ENCODE measurements around the gene ZNRF3.

ZNRF3 gene

GRCh38 chr22:28935140-28935539 is 51.8 kb downstream of the ZNRF3 start:
- 97% methylated on average over 3 of the region's 4 CpGs for WGBS
- Histone ChIP-seq H3K4ac (ENCODE audit: low read depth in 1 of 2, low read length in 2 of 2) (no peak overlapping the region), H4K91ac (ENCODE audit: low read length) (no peak overlapping the region)

GRCh38 chr22:28935713-28936112 is 52.3 kb downstream of the ZNRF3 start:
- Histone ChIP-seq H3K79me1 (replicated peaks; ENCODE audit: low read length, poor library complexity, severe bottlenecking) (peaks cover 38% of the 10 kb centered on the region), H3K36me3 (ENCODE audit: control insufficient read depth in 1 of 2, insufficient read depth in 2 of 2, low read depth in 1 of 2, low read length in 2 of 2) (peaks cover 0 to 3% of the 10 kb centered on the region in 2 experiments), H4K91ac (ENCODE audit: low read length) (no peak overlapping the region), H3K4me1 (ENCODE audit: control insufficient read depth, insufficient read depth, low read depth, low read length) (peaks cover 14% of the 10 kb centered on the region), H3K27me3 (ENCODE audit: control insufficient read depth in 1 of 2, insufficient read depth in 1 of 2, low read length in 2 of 2) (no peaks in the 10 kb centered on the region), H2BK15ac (ENCODE audit: low read depth, poor library complexity, severe bottlenecking) (no peak overlapping the region), H3K23ac (ENCODE audit: low read length in 2 of 2) (no peak overlapping the region), H3K9me3 (ENCODE audit: control insufficient read depth, low read length) (no peaks in the 10 kb centered on the region), H3K18ac (ENCODE audit: low read depth in 1 of 2, low read length in 2 of 2) (no peak overlapping the region), H2BK5ac (ENCODE audit: low read depth, low read length, poor library complexity, severe bottlenecking) (no peak overlapping the region), H2BK120ac (ENCODE audit: low read depth, low read length) (no peak overlapping the region), H3K4me3 (ENCODE audit: insufficient read depth in 1 of 2, low read depth in 1 of 2, low read length in 2 of 2) (no peak overlapping the region), H2BK12ac (ENCODE audit: low read length in 2 of 2) (no peak overlapping the region), H4K8ac (ENCODE audit: low read length) (no peak overlapping the region), H2AK5ac (ENCODE audit: low read length, severe bottlenecking) (no peak overlapping the region), H3K27ac (ENCODE audit: low read length, poor library complexity, severe bottlenecking) (no peak overlapping the region), H2AFZ (ENCODE audit: low read depth, low read length) (no peak overlapping the region), H3K9ac (ENCODE audit: low read length) (no peak overlapping the region), H3K4me2 (ENCODE audit: low read length, poor library complexity, severe bottlenecking) (no peak overlapping the region), H3K14ac (ENCODE audit: low read length in 2 of 2) (no peak overlapping the region), H3K4ac (ENCODE audit: low read depth in 1 of 2, low read length in 2 of 2) (no peak overlapping the region)
- no peak for DNase-seq
- 94% methylated on average over 2 of the region's 4 CpGs for WGBS

More at GRCh38 chr22:28935140-28935539, 51.8 kb downstream of the ZNRF3 start:
- H2AK5ac ChIP-seq (ENCODE audit: low read length, severe bottlenecking) = no peak overlapping the region
- H3K23ac ChIP-seq (ENCODE audit: low read length in 2 of 2) = no peak overlapping the region
- no peak overlapping the region for H2BK15ac ChIP-seq (ENCODE audit: low read depth, poor library complexity, severe bottlenecking)
- H2BK12ac ChIP-seq (ENCODE audit: low read length in 2 of 2) = no peak overlapping the region
- no peak overlapping the region for H2AFZ ChIP-seq (ENCODE audit: low read depth, low read length)
- no peaks in the 10 kb centered on the region for H3K9me3 ChIP-seq (ENCODE audit: control insufficient read depth, low read length)
- no peak overlapping the region for H3K14ac ChIP-seq (ENCODE audit: low read length in 2 of 2)
- no peak overlapping the region for H3K4me3 ChIP-seq (ENCODE audit: insufficient read depth in 1 of 2, low read depth in 1 of 2, low read length in 2 of 2)
- H3K27me3 ChIP-seq (ENCODE audit: control insufficient read depth in 1 of 2, insufficient read depth in 1 of 2, low read length in 2 of 2) = no peaks in the 10 kb centered on the region
- no peak overlapping the region for H2BK120ac ChIP-seq (ENCODE audit: low read depth, low read length)
- peaks cover 35% of the 10 kb centered on the region for H3K79me1 ChIP-seq (replicated peaks; ENCODE audit: low read length, poor library complexity, severe bottlenecking)
- no peak overlapping the region for H4K8ac ChIP-seq (ENCODE audit: low read length)
- no peak overlapping the region for H3K18ac ChIP-seq (ENCODE audit: low read depth in 1 of 2, low read length in 2 of 2)
- H2BK5ac ChIP-seq (ENCODE audit: low read depth, low read length, poor library complexity, severe bottlenecking) = no peak overlapping the region
- no peak overlapping the region for H3K9ac ChIP-seq (ENCODE audit: low read length)
- H3K4me1 ChIP-seq (ENCODE audit: control insufficient read depth, insufficient read depth, low read depth, low read length) = peaks cover 17% of the 10 kb centered on the region
- DNase-seq = no peak
- peaks cover 0 to 3% of the 10 kb centered on the region in 2 experiments for H3K36me3 ChIP-seq (ENCODE audit: control insufficient read depth in 1 of 2, insufficient read depth in 2 of 2, low read depth in 1 of 2, low read length in 2 of 2)
- no peak overlapping the region for H3K4me2 ChIP-seq (ENCODE audit: low read length, poor library complexity, severe bottlenecking)
- no peak overlapping the region for H3K27ac ChIP-seq (ENCODE audit: low read length, poor library complexity, severe bottlenecking)

GRCh38 chr22:28936200-28936599 is 52.8 kb downstream of the ZNRF3 start:
- Histone ChIP-seq H2BK12ac (ENCODE audit: low read length in 2 of 2) (no peak overlapping the region), H3K14ac (ENCODE audit: low read length in 2 of 2) (no peak overlapping the region), H4K8ac (ENCODE audit: low read length) (no peak overlapping the region), H2BK5ac (ENCODE audit: low read depth, low read length, poor library complexity, severe bottlenecking) (no peak overlapping the region), H2BK120ac (ENCODE audit: low read depth, low read length) (no peak overlapping the region), H3K9ac (ENCODE audit: low read length) (no peak overlapping the region), H2AFZ (ENCODE audit: low read depth, low read length) (no peak overlapping the region), H2AK5ac (ENCODE audit: low read length, severe bottlenecking) (no peak overlapping the region), H3K4ac (ENCODE audit: low read depth in 1 of 2, low read length in 2 of 2) (no peak overlapping the region), H3K4me1 (ENCODE audit: control insufficient read depth, insufficient read depth, low read depth, low read length) (peaks cover 14% of the 10 kb centered on the region), H2BK15ac (ENCODE audit: low read depth, poor library complexity, severe bottlenecking) (no peak overlapping the region), H3K79me1 (replicated peaks; ENCODE audit: low read length, poor library complexity, severe bottlenecking) (peaks cover 41% of the 10 kb centered on the region), H3K27me3 (ENCODE audit: control insufficient read depth in 1 of 2, insufficient read depth in 1 of 2, low read length in 2 of 2) (no peaks in the 10 kb centered on the region), H3K9me3 (ENCODE audit: control insufficient read depth, low read length) (no peaks in the 10 kb centered on the region), H3K4me3 (ENCODE audit: insufficient read depth in 1 of 2, low read depth in 1 of 2, low read length in 2 of 2) (no peak overlapping the region), H3K4me2 (ENCODE audit: low read length, poor library complexity, severe bottlenecking) (no peak overlapping the region), H3K36me3 (ENCODE audit: control insufficient read depth in 1 of 2, insufficient read depth in 2 of 2, low read depth in 1 of 2, low read length in 2 of 2) (peaks cover 0 to 3% of the 10 kb centered on the region in 2 experiments), H3K23ac (ENCODE audit: low read length in 2 of 2) (no peak overlapping the region), H3K27ac (ENCODE audit: low read length, poor library complexity, severe bottlenecking) (no peak overlapping the region), H4K91ac (ENCODE audit: low read length) (no peak overlapping the region), H3K18ac (ENCODE audit: low read depth in 1 of 2, low read length in 2 of 2) (no peak overlapping the region)
- DNase-seq = no peak
- WGBS = 92% methylated on average over 3 of the region's 3 CpGs

- H3K27ac ChIP-seq (ENCODE audit: low read length, poor library complexity, severe bottlenecking) = no peak overlapping the region
- H3K9me3 ChIP-seq (ENCODE audit: control insufficient read depth, low read length) = no peaks in the 10 kb centered on the region
- H2BK12ac ChIP-seq (ENCODE audit: low read length in 2 of 2) = no peak overlapping the region
- H2AFZ ChIP-seq (ENCODE audit: low read depth, low read length) = no peak overlapping the region
- no peak overlapping the region for H4K91ac ChIP-seq (ENCODE audit: low read length)
- H3K4ac ChIP-seq (ENCODE audit: low read depth in 1 of 2, low read length in 2 of 2) = no peak overlapping the region
- no peak overlapping the region for H3K9ac ChIP-seq (ENCODE audit: low read length)
- H3K23ac ChIP-seq (ENCODE audit: low read length in 2 of 2) = no peak overlapping the region
- H3K4me1 ChIP-seq (ENCODE audit: control insufficient read depth, insufficient read depth, low read depth, low read length) = peaks cover 5% of the 10 kb centered on the region
- no peak for DNase-seq
- no peak overlapping the region for H2BK5ac ChIP-seq (ENCODE audit: low read depth, low read length, poor library complexity, severe bottlenecking)
- H2BK120ac ChIP-seq (ENCODE audit: low read depth, low read length) = no peak overlapping the region
- no peak overlapping the region for H3K14ac ChIP-seq (ENCODE audit: low read length in 2 of 2)
- no peak overlapping the region for H4K8ac ChIP-seq (ENCODE audit: low read length)
- no peak overlapping the region for H2AK5ac ChIP-seq (ENCODE audit: low read length, severe bottlenecking)
- H3K79me1 ChIP-seq (replicated peaks; ENCODE audit: low read length, poor library complexity, severe bottlenecking) = peaks cover 43% of the 10 kb centered on the region
- no peak overlapping the region for H3K18ac ChIP-seq (ENCODE audit: low read depth in 1 of 2, low read length in 2 of 2)
- peaks cover 0 to 3% of the 10 kb centered on the region in 2 experiments for H3K36me3 ChIP-seq (ENCODE audit: control insufficient read depth in 1 of 2, insufficient read depth in 2 of 2, low read depth in 1 of 2, low read length in 2 of 2)
- H2BK15ac ChIP-seq (ENCODE audit: low read depth, poor library complexity, severe bottlenecking) = no peak overlapping the region
- no peak overlapping the region for H3K4me3 ChIP-seq (ENCODE audit: insufficient read depth in 1 of 2, low read depth in 1 of 2, low read length in 2 of 2)
- H3K4me2 ChIP-seq (ENCODE audit: low read length, poor library complexity, severe bottlenecking) = no peak overlapping the region
- 100% methylated on average over 2 of the region's 7 CpGs for WGBS
- no peaks in the 10 kb centered on the region for H3K27me3 ChIP-seq (ENCODE audit: control insufficient read depth in 1 of 2, insufficient read depth in 1 of 2, low read length in 2 of 2)
Observed at GRCh38 chr22:28937206-28938025, 54.0 kb downstream of the ZNRF3 start.
